Measurements from ENCODE around the gene ZNF280A.

DNA sequence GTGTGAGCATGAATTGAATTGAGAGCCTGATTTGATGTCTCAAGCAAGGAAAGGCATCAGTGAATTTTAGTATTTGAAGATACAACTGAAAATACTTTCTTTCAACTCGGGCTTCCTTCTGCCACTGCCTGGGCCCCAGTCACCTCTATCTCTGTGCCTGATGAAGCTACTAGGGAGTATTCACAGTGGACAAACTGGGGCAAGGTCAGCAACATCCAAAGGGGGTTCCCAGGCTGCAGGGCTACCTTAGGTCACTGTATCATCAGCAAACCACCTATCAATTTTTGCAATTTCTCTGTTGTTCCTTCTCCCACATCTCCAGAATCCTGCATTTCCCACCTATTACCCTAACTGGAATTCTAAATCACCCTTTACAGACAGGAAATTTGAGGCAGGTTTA lies 28.8 kb upstream of the ZNF280A start:
- TF ChIP-seq POLR2AphosphoS5 (IDR thresholded peaks at IDR 0.05): no peak
- no peak for TF ChIP-seq CTCF (IDR thresholded peaks at IDR 0.05 in 8 of 11, conservative IDR thresholded peaks at IDR 0.05 in 3 of 11)
- no peak for TF ChIP-seq POLR2A (IDR thresholded peaks at IDR 0.05)
